ENCODE data around the gene LRRC8A.

The LRRC8A gene

DNA sequence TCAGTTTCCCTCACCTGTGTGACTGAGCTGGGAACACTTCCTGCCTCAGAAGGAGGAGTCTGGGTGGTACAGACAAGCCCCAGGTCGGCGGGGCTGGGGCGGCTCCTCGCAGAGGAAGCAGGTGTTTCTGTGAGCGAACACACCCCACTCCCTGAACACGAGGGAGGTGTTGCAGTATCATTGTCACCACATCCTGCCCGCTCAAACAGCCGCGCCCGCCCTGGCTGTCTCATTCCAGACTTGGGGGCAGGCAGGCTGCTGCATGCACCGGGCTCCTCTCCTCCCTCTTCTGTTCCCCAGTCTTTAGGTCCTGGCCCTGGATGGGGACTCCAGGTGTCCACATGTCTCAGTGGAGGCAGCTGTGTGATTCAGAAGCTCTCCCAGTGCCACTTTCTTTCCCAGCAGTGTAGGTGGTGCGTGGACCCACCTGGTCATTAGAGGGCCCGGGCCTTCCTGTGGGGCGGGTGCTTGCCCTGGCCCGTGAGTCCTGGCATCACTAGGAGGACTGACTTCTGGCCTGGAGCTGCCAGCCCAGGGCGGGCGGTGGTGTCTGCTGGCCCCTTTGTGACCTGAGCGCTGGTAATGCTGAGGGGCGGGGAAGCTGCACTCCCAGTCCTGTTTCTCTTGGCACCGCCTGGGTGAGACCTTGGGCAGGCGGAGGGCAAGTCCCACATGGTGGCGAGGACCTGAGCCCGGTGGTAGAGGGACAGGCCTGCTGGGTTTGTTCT is 20.6 kb downstream of the LRRC8A start:
- DNase-seq = no peak
- Mint-ChIP-seq H3K4me1 (peaks cover 17% of the 10 kb centered on the region), H3K27ac (no peak overlapping the region), H3K4me3 (no peak overlapping the region), H3K36me3 (ENCODE audit: low read depth) (peaks cover 4% of the 10 kb centered on the region), H3K27me3 (ENCODE audit: low read depth, poor library complexity) (no peaks in the 10 kb centered on the region), H3K9me3 (no peaks in the 10 kb centered on the region)
- TF ChIP-seq, protein P1, sequence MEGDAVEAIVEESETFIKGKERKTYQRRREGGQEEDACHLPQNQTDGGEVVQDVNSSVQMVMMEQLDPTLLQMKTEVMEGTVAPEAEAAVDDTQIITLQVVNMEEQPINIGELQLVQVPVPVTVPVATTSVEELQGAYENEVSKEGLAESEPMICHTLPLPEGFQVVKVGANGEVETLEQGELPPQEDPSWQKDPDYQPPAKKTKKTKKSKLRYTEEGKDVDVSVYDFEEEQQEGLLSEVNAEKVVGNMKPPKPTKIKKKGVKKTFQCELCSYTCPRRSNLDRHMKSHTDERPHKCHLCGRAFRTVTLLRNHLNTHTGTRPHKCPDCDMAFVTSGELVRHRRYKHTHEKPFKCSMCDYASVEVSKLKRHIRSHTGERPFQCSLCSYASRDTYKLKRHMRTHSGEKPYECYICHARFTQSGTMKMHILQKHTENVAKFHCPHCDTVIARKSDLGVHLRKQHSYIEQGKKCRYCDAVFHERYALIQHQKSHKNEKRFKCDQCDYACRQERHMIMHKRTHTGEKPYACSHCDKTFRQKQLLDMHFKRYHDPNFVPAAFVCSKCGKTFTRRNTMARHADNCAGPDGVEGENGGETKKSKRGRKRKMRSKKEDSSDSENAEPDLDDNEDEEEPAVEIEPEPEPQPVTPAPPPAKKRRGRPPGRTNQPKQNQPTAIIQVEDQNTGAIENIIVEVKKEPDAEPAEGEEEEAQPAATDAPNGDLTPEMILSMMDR (IDR thresholded peaks at IDR 0.05) = no peak

DNA sequence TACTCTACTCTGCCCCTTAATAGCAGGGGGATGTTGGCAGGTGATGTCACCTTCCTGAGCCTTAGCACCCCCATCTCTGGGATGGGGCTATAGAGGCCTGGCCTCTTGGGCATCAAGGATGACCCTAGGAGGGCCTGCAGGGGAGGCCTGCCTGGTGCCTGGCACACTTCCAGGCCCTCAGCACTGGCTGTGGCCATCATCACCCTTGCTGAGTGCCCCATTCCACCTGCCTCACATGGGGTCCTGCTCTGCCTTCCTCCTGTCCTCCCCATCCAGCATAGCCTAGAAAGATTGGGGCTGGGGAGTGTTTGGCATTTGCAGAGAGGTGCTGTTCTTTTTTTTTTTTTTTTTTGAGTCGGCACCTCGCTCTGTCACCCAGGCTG is 21.1 kb downstream of the LRRC8A start:
- H3K27ac Mint-ChIP-seq = no peak overlapping the region
- no peak for DNase-seq
- no peaks in the 10 kb centered on the region for H3K27me3 Mint-ChIP-seq (ENCODE audit: low read depth, poor library complexity)
- peaks cover 9% of the 10 kb centered on the region for H3K36me3 Mint-ChIP-seq (ENCODE audit: low read depth)
- peaks cover 13% of the 10 kb centered on the region for H3K4me1 Mint-ChIP-seq
- H3K9me3 Mint-ChIP-seq = no peaks in the 10 kb centered on the region
- TF ChIP-seq, protein P1 (IDR thresholded peaks at IDR 0.05) = no peak
- no peak overlapping the region for H3K4me3 Mint-ChIP-seq

DNA sequence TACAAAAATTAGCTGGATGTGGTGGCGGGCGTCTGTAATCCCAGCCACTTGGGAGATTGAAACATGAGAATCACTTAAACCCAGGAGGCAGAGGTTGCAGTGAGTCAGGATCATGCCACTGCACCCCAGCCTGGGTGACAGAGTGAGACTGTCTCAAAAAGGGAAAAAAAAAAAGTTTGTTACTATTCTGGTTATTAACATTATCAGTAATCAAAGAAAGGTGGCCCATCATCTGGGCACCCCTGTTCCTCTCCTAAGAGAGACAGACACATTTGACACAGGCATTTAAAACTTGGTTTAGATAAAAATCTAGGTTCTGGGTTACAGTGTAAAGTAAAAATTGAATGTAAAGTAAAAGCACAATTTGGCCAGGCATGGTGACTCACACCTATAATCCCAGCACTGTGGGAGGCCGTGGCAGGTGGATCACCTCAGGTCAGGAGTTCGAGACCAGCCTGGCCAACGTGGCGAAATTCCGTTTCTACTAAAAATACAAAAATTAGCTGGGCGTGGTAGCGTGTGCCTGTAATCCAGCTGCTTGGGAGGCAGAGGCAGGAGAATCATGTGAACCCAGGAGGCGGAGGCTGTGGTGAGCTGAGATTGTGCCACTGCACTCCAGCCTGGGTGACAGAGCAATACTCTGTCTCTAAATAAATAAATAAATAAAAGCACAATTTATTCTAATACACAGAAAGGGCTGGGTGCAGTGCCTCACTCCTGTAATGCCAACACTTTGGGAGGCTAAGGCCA is 22.1 kb downstream of the LRRC8A start:
- H3K36me3 Mint-ChIP-seq (ENCODE audit: low read depth) = peaks cover 19% of the 10 kb centered on the region

DNA sequence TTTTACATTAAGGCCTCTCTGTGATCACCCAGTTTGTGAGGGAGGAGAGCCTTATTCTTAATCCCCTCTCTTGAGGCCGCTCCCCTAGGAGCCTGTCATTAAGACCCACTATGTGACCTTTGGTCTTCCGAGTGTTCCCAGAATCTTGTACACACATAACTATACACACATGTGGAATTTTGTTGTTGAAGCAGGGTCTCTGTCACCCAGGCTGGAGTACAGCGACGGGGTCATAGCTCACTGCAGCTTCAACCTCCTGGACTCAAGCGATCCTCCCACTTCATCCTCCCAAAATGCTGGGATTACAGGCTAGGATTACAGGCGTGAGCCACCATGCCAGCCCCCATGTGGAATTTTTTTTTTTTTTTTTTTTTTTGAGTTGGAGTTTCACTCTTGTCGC is 24.0 kb downstream of the LRRC8A start:
- TF ChIP-seq, protein P1 (IDR thresholded peaks at IDR 0.05) = no peak
- DNase-seq = no peak
- H3K9me3 Mint-ChIP-seq = no peaks in the 10 kb centered on the region
- no peaks in the 10 kb centered on the region for H3K27me3 Mint-ChIP-seq (ENCODE audit: low read depth, poor library complexity)
- no peak overlapping the region for H3K4me3 Mint-ChIP-seq
- peaks cover 3% of the 10 kb centered on the region for H3K4me1 Mint-ChIP-seq
- peaks cover 27% of the 10 kb centered on the region for H3K36me3 Mint-ChIP-seq (ENCODE audit: low read depth)
- peak overlapping the region; percentile 42 for H3K27ac Mint-ChIP-seq

More for the DNA sequence above, 22.1 kb downstream of the LRRC8A start:
- H3K27ac Mint-ChIP-seq = peak overlapping the region; percentile 19
- H3K4me3 Mint-ChIP-seq = no peak overlapping the region
- no peaks in the 10 kb centered on the region for H3K9me3 Mint-ChIP-seq
- no peak for DNase-seq
- H3K27me3 Mint-ChIP-seq (ENCODE audit: low read depth, poor library complexity) = no peaks in the 10 kb centered on the region
- TF ChIP-seq, protein P1 (IDR thresholded peaks at IDR 0.05) = no peak
- peaks cover 7% of the 10 kb centered on the region for H3K4me1 Mint-ChIP-seq

DNA sequence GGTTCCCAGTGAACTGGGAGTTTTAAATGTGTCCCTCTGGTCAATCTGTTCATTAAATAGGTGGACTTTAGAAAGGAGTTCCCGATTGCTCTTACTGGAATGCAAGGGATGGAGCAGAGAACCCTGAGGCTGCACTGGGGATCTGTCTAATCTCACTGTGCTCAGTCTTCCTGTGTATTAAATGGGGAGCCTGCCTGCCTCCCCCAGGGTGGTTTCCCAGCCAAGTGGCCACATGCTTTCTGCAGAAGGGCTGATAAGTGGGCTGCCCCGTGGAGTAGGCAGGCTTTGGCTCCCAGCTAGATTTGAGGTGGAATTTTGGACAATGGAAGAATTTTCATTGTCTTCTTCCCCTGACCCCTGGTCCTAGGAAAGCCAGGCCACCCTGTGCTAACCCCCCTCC is 24.8 kb downstream of the LRRC8A start:
- TF ChIP-seq, protein P1 (IDR thresholded peaks at IDR 0.05) = no peak
- peaks cover 27% of the 10 kb centered on the region for H3K36me3 Mint-ChIP-seq (ENCODE audit: low read depth)
- no peak for DNase-seq
- no peaks in the 10 kb centered on the region for H3K27me3 Mint-ChIP-seq (ENCODE audit: low read depth, poor library complexity)
- H3K4me1 Mint-ChIP-seq = peaks cover 11% of the 10 kb centered on the region
- H3K4me3 Mint-ChIP-seq = no peak overlapping the region
- H3K9me3 Mint-ChIP-seq = no peaks in the 10 kb centered on the region
- peak overlapping the region; percentile 98 for H3K27ac Mint-ChIP-seq

Data from nephron progenitor cell (in vitro differentiated cells).